ENCODE data around the gene PLCL2.

Gene PLCL2

DNA sequence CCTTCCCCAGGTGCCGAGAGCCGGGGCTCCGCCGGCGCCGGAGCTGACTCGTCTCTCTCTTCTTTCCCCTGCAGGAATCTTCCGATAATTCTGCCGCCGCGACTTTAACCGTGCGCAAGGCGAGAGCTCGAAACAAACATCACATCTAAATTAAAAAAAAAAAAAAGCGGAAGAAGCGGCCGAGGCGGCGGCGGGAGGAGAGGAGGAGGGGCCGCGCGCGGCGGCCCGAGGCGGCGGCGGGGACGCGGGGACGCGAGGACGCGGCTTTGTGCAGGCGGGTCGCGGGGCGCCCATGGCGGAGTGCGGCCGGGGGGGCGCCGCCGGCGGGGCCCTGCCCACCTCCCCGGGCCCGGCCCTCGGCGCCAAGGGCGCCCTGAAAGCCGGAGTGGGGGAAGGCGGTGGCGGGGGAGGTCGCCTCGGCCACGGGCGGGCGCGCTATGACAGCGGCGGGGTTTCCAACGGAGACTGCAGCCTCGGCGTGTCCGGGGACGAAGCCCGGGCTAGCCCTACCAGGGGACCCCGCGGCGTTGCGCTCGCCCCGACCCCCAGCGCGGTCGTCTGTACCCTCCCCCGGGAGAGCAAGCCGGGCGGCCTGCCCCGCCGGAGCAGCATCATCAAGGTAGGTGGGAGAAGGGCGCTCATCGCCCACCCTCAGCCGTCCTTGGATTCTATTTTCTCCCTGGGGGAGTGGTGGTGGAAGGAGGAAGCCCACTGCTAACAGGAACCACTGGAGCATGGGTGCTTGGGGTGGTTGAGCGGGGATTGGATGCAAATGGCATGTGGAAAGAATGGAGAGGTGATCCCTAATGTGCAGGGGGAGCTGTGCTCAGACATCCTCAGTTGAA lies at the start of gene PLCL2:
TSS of gene PLCL2 (plus strand) at position 208 of the 845 bp plus-strand sequence. CDS start at position 293, 85 bp downstream.
- in situ Hi-C loops (cut with MboI; ENCODE audit: low sequenced_read_pairs): no loop called here

DNA sequence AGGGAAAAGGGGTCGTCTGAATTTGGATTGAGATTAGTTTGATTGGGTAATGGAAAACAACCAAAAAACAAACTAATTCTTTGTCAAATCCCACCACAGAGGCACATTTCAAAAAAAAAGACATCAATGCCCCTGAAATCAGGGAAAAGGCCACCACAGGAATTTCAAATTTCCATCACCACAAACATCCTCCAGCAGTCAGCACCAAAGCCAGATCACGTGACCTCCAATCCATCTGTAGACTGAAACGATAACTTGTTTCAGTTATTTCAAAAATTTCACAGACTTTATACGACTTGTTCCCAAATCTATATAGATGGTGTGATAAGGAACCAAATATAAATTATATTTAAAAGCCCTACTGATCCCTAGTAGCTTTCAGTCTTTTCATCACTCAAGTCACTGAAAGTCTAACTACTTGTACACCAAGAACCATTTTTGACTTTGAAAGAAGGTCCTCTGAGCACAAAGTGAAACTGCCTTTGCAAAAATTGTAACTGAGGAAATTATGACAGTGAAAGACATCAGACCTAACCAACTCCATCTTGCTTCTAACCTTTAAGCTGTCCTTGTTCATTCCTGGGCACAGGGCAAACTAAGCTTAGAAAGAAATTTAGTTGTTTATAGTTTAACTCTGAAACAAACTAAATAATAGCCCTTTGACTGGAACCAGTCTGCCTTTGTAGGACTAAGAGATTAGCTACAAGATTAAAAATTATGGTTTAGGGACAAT lies 48.1 kb upstream of the PLCL2 start:
- in situ Hi-C loops (cut with MboI; ENCODE audit: low sequenced_read_pairs): loop anchor here (25.0 kb wide), 2 partner anchors 201 to 401 kb away; no protein-coding TSS in a partner anchor

DNA sequence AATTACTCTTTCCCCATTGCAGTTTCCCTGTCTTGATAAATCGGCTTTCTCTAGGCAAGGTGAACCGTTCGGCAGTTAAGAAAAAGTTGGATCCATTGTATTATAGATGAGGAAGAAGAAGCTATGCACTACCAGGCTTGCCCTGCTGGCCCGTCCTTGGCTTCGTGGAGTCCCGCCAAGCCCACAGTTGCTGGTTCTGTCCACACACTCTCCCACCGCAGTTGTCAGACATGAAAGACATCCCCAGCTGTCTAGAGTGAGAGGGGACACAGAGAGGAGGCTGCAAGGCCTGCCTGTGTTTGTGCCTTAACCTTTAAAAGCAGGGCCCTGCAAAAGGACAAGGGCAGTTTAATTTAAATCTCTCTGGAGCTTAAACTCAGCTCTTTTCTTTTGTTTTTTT lies 47.2 kb upstream of the PLCL2 start:
- in situ Hi-C loops (cut with MboI; ENCODE audit: low sequenced_read_pairs): loop anchor here (25.0 kb wide), 2 partner anchors 200 to 400 kb away; no protein-coding TSS in a partner anchor

DNA sequence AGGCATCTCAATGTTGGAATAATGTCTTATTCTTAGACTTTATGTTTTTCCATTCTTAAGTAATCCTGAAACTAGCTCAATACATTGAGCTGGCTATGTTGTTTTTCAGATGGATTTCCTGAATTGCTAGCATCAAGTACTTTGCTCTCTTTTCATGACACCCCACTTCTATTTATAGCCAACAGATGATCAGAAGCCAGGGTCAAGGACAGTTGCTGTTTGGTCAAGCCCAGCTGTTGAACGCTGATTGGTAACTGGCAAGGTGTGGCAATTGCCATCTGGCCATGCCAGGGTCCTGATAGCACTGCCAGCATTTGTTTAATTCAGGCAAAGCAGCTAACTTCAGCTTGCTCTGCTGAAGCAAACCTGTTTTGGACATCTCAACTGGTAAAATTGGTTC lies 46.2 kb upstream of the PLCL2 start:
- in situ Hi-C loops (cut with MboI; ENCODE audit: low sequenced_read_pairs): loop anchor here (25.0 kb wide), 2 partner anchors 199 to 399 kb away; no protein-coding TSS in a partner anchor

DNA sequence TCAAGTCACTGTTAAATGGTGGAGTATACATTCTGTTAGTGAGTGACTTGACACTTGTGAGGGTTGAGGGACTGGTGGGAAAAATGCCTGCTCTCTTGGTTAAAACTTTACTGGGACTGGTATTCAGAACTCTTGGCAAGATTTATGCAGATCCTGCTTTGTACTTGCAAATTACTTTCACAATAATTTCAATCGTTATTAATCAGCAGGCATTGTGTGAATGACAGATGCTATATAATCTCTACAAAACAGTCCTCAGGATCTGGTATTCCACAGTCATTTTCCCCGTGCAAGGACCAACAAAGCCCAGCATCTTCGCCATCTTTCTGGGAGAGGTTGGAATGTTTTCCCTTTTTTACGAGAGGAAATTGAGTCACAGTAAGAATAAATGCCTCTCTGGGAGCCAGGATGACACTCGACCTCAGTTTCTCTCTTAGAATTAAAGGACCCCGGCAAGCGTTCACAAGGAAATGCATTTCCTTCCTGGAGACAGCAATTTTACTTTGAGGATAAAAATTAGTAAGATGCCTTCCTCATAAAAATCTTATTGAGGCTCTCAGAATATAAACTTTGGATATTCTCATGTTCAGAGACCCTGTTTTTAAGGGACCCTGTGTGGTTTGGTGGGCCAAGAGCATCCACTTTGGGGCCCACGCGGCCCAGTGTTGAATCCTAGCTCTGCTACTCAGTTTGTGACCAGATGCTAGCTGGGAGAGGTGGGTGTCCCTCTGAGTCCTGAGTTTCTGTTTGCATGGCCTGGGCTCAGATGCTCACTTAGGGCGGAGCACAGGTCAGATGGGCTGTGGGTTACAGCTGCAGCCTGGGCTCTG lies 45.3 kb upstream of the PLCL2 start:
- in situ Hi-C loops (cut with MboI; ENCODE audit: low sequenced_read_pairs): loop anchor here (25.0 kb wide), 2 partner anchors 198 to 398 kb away; no protein-coding TSS in a partner anchor

DNA sequence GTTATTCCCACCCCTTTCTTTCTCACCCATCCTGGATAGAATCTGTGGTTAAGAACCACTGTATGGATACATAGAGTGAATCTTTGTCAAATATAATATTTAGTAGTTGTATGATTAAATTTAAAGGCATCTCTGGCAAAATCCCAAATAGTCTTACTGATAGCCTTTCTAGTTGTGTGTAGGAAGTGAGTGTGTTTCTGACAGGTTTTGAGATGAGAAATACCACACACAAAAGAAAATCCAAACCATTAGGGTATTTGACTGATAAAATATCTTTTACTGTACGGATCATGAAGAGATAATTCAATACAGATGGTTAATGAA lies 44.7 kb upstream of the PLCL2 start:
- in situ Hi-C loops (cut with MboI; ENCODE audit: low sequenced_read_pairs): loop anchor here (25.0 kb wide), 2 partner anchors 197 to 397 kb away; no protein-coding TSS in a partner anchor

DNA sequence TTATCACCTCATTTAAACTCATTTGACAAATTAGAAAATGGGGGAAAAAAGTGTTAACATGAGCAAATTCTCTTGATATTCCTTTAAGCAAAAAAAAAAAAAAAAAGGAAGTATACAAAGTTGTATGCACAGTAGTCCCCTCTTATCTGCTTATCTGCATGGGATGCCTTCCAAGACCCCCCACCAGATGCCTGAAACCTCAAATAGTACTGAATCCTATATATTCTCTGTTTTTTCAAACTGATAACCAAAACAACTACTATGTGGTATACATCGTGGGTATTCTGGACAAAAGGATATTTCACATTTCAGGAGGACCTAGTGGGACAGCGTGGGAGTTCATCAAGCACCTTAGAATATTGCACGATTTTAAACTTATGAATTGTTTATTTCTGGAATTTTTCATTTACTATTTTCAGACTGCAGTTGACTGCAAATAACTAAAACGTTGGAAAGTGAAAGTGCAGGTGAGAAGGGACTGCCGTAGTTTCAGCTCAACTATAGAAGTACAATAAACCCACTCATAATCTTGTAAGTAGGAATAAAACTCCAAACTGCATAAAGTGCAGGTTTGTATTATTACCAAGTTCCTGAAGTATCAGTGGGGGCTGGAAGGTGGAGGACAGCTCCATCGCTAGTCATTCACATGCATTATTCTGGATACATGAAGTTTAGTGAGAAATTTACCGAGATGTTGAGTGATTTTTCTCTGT lies 43.6 kb upstream of the PLCL2 start:
- in situ Hi-C loops (cut with MboI; ENCODE audit: low sequenced_read_pairs): loop anchor here (25.0 kb wide), 2 partner anchors 196 to 396 kb away; no protein-coding TSS in a partner anchor

DNA sequence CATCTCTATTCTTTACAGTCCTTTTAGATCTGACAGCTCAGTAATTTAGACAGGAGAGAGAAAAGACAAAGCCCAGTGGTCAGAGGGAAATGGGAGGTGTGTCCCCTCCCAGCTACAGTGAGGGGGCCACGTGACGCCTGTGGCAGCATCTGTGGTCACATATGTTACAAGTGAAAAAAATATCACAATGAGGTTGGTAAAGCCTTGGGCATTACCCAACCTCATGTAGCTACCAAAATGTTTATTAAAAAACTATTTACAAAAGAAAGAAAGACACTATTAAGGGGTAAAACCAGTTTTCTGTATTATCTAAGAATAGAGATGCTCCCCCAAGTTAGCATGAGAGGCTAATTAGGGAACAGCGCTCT lies 42.9 kb upstream of the PLCL2 start:
- in situ Hi-C loops (cut with MboI; ENCODE audit: low sequenced_read_pairs): loop anchor here (25.0 kb wide), 2 partner anchors 195 to 395 kb away; no protein-coding TSS in a partner anchor

DNA sequence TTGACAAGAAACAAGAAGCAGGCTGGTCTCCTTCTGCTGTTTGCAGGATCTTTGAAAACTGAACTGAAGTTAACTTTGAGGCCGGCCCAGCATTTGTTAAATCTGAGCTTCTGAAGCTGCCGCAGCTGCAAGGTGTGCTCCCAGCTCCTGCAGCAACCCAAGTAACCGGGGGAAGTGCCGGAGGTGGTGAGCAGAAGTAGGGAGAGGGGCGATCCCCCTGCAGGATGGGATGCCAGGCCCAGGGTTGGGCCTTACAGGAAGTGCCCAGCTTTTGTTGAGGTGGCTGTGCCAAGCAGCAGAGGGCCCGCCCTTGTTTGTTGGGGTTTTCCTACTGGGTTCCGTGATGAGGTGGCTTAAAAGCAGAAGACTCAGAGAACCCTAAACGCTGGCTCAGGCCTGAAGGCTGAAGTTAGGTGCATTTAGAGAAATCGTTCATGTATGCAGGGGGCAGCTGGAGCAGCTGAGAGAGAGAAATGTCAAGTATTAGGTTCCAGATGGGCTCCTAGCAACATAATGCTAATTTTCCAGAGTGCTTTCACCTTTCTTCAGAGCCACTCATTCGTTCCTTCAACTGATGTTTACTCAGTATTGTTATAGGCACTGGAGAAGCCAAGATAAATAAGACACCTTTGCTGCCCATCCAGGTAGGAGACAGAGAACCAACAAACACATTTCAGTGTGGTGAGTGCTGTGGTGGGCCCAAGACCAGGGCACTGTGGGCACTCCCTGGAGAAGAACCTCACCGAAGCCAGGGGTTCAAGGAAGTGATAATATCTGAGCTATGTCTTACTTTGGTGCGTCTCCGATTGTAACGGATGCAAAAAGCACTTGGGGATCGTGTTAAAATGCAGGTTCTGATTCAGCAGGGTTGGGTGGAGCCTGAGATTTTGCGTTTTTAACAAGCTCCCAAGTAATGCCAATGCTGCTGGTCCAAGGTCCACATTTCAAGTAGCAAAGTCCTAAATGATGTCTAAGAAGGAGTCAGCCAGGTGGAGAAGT lies 42.2 kb upstream of the PLCL2 start:
- in situ Hi-C loops (cut with MboI; ENCODE audit: low sequenced_read_pairs): loop anchor here (25.0 kb wide), 2 partner anchors 195 to 395 kb away; no protein-coding TSS in a partner anchor

DNA sequence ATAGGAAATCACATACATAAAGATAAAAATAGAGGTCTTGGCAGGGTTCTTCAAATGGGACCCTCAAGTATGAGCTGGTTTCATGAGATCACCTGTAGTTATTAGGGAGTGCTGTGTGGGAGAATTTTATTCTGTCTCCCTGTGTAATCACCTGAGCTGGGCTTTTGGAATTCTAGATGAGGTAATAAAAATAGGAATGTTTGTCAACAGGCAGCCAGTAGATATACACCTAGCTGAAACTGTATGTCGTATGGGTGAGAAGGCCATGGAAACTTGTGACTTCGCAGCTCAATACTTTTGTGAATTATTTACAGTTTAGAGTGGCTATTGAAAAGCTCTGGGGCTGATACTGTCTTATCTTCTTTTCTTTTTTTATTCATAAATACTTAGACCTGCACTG lies 40.5 kb upstream of the PLCL2 start:
- in situ Hi-C loops (cut with MboI; ENCODE audit: low sequenced_read_pairs): loop anchor here (25.0 kb wide), 2 partner anchors 193 to 393 kb away; no protein-coding TSS in a partner anchor

DNA sequence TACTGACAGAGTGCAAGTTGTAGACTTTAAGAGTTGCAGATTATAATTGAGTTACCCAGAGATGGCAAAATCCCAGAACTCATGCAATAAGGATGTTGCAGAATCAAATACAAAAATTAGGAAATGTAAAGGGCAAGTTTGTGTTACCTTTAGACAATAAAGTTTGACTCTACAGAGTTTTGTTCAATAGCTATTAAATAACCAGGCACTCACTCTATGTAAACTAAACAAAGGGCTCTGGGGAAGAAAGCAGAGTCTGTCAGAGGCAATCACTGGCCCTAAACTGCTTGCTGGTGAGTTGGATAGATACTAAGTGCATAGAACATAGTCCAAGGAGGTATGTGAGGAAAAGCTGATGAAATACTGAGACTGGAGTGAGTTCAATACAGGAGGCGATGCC lies 40.0 kb upstream of the PLCL2 start:
- in situ Hi-C loops (cut with MboI; ENCODE audit: low sequenced_read_pairs): loop anchor here (25.0 kb wide), 2 partner anchors 193 to 393 kb away; no protein-coding TSS in a partner anchor

DNA sequence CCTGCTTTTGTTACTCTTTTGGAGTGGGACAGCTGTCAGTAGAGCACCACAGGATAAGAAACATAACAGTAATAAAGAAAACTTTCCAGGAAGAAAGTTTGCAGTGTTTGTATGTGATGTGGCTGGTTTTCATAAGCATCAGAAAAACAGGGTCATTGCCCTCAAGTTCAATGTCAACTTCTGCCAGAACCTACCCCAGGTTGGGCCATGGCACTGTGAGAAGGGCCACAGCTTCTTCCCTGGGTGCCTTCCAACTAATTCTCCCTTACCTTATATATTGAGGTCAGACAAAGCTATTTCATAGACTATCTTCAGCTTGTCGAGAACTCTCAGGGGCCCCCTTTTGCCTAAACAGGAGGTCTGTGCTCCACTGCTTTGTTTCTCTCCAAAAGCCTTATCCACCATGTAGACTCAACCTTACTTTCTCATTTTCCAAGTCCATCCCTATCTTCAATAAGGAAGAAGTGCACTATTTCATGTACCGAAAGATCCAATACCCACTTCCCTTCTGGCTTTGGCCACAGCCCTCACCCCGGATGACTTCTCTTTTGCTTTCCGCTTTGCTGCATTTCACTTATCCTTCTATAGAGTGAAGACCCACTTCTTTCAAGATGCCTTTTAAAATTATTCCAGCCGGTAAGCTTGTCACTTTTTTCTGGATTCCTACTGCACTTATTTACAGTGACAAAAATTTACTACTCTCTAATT lies 38.2 kb upstream of the PLCL2 start:
- in situ Hi-C loops (cut with MboI; ENCODE audit: low sequenced_read_pairs): loop anchor here (25.0 kb wide), 2 partner anchors 191 to 391 kb away; no protein-coding TSS in a partner anchor

DNA sequence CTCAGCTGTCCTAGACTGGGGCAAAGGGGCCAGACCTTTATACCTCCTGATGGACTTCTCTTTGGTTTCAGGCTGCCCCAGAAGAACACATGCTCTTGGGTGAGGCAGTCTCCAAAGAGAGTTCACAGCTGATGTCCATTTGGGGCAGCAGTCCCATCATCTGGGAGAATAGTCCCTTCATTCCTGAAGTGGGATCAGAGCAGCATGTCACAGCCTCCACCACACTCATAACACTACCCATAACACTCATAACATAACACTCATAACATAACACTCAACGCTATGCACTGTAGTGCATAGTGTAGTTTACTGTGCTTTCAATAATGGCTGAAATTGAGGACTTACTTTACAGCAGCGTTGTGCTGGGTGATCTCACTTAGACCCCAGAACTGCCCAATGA lies 36.7 kb upstream of the PLCL2 start:
- in situ Hi-C loops (cut with MboI; ENCODE audit: low sequenced_read_pairs): loop anchor here (25.0 kb wide), 2 partner anchors 189 to 389 kb away; no protein-coding TSS in a partner anchor

DNA sequence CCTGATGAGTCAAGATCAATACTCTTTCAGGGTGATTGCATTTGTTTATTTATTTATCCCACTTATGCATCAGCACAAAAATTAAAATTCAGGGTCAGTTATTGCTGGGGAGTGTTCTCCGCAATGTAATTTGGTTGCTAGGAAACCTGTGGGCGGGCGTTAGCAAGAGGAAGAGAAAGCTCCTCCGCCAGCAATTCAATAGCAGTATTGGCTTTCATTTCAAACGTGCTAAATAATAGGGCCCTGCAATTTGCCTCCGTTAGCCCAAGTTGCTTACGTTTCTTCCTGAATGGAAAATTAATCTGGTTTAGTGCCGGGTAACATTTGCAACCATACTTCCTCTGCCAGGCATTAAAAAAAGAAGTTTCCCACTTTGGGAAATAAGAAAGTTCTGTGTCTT lies 35.5 kb upstream of the PLCL2 start:
- in situ Hi-C loops (cut with MboI; ENCODE audit: low sequenced_read_pairs): loop anchor here (25.0 kb wide), 2 partner anchors 188 to 388 kb away; no protein-coding TSS in a partner anchor

DNA sequence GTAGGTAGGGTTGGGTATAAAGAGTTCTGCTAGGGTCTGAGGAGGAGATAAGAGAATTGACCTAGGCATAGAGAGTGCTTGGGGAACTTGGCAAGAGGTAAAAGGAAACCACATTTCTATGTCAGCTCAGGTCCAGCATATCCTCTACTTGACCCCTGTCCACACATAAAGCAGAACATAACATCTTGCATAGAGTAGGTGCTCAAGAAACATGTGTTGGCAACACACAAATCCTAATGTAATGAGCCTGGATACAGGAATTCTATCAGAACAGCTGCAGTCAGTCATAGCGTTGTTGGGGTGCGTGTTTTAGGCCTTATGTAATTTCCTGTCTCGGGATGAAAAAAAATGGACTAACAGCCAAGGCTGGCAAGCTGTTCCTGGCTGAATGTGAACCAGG lies 35.0 kb upstream of the PLCL2 start:
- in situ Hi-C loops (cut with MboI; ENCODE audit: low sequenced_read_pairs): loop anchor here (25.0 kb wide), 2 partner anchors 188 to 388 kb away; no protein-coding TSS in a partner anchor

DNA sequence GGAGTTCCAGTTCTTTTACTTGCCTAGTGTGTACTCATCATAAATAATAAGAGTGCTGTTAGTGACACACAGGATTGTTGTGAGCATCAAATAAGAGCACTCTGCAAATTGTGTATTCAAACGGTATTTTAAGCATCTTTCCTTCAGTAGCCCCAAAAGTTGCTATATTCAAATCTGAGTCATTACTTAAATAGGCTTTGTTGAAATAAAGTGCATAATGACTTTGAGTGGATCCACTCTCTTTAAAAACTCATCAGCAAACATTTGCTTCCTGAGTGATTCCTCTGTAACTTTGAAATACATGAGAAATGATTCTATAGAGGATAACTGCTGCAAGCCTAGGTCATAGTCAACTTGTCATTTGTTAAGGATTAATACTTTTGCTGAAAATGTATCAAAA lies 29.3 kb upstream of the PLCL2 start:
- in situ Hi-C loops (cut with MboI; ENCODE audit: low sequenced_read_pairs): no loop called here

DNA sequence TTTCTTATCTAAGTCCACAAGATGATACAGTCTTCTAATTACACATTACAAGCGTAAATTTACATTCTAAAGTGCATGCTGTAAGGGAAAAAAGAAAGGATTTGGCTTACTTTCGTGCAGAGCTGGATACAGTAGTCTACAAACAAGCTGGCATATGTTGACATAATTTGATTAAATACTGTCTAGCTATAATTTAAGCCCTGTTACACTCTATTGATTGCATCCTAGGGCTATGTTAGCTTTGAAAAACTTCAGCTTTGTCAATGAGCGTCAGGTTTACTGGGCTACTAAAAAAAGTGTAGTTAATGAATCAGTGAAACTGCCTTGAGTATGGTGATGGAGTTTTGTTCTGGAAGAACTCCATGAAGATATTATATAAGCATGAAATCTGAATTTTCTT lies 24.5 kb upstream of the PLCL2 start:
- in situ Hi-C loops (cut with MboI; ENCODE audit: low sequenced_read_pairs): no loop called here

DNA sequence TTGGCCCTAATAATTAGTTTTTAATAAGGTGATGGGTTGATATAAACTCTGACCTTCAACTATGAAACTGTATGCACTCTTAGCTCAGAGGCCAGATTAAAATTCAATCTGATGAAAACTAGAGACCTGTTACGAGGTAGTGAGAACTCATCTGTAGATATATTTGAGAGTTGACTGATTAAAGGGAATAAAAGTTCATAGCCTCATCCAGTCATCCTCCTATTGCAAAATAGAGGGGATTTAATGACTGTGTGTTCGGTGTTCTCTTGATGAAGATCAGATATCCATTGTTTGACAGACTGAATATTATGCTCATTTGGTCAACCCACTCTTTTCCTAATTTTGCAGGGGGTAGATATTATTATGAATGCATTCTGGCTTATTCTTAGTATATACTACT lies 23.3 kb upstream of the PLCL2 start:
- in situ Hi-C loops (cut with MboI; ENCODE audit: low sequenced_read_pairs): no loop called here

Measured in HL-60/S4 treated with retinoic acid at 250 ng/mL for 4 days and 3 days (cell line).